ENCODE measurements around the gene NRP1.

NRP1 gene

GRCh38 chr10:33240258-33240657 lies 94.2 kb downstream of the NRP1 start:
- no peak for TF ChIP-seq RAD21 (IDR thresholded peaks at IDR 0.05; ENCODE audit: low read depth)
- no peak for TF ChIP-seq CREB1 (IDR thresholded peaks at IDR 0.05; ENCODE audit: low read depth)
- TF ChIP-seq FOXM1 (IDR thresholded peaks at IDR 0.05; ENCODE audit: borderline replicate concordance, low read depth), result no peak
- TF ChIP-seq TCF12 (IDR thresholded peaks at IDR 0.05; ENCODE audit: low read depth), result no peak
- TF ChIP-seq TEAD4 (IDR thresholded peaks at IDR 0.05), result no peak
- TF ChIP-seq TAF1 (IDR thresholded peaks at IDR 0.05; ENCODE audit: low read depth), result no peak
- no peak for TF ChIP-seq MAX (IDR thresholded peaks at IDR 0.05)
- TF ChIP-seq REST (IDR thresholded peaks at IDR 0.05; ENCODE audit: low read depth), result no peak
- TF ChIP-seq EP300 (IDR thresholded peaks at IDR 0.05; ENCODE audit: borderline replicate concordance), result no peak
- TF ChIP-seq USF1 (IDR thresholded peaks at IDR 0.05), result no peak
- no peak for TF ChIP-seq YY1 (IDR thresholded peaks at IDR 0.05; ENCODE audit: low read depth)
- no peak for TF ChIP-seq NFIC (IDR thresholded peaks at IDR 0.05)
- no peak for TF ChIP-seq ZBTB7A (IDR thresholded peaks at IDR 0.05; ENCODE audit: low read depth)
- no peak for TF ChIP-seq EGR1 (IDR thresholded peaks at IDR 0.05)
- no peak for TF ChIP-seq CEBPB (IDR thresholded peaks at IDR 0.05)

GRCh38 chr10:33239257-33239656 lies 95.2 kb downstream of the NRP1 start:
- TF ChIP-seq NFIC (IDR thresholded peaks at IDR 0.05) (no peak), USF1 (IDR thresholded peaks at IDR 0.05) (no peak), EP300 (IDR thresholded peaks at IDR 0.05; ENCODE audit: borderline replicate concordance) (no peak), ZBTB7A (IDR thresholded peaks at IDR 0.05; ENCODE audit: low read depth) (no peak), MAX (IDR thresholded peaks at IDR 0.05) (no peak), CREB1 (IDR thresholded peaks at IDR 0.05; ENCODE audit: low read depth) (no peak), EGR1 (IDR thresholded peaks at IDR 0.05) (no peak), TEAD4 (IDR thresholded peaks at IDR 0.05) (no peak), YY1 (IDR thresholded peaks at IDR 0.05; ENCODE audit: low read depth) (no peak), CEBPB (IDR thresholded peaks at IDR 0.05) (no peak)

GRCh38 chr10:33238643-33239042 lies 95.8 kb downstream of the NRP1 start:
- TF ChIP-seq YY1 (IDR thresholded peaks at IDR 0.05; ENCODE audit: low read depth), result no peak
- no peak for TF ChIP-seq EP300 (IDR thresholded peaks at IDR 0.05; ENCODE audit: borderline replicate concordance)
- no peak for TF ChIP-seq TCF12 (IDR thresholded peaks at IDR 0.05; ENCODE audit: low read depth)
- no peak for TF ChIP-seq RAD21 (IDR thresholded peaks at IDR 0.05; ENCODE audit: low read depth)
- no peak for TF ChIP-seq REST (IDR thresholded peaks at IDR 0.05; ENCODE audit: low read depth)
- TF ChIP-seq CEBPB (IDR thresholded peaks at IDR 0.05), result no peak
- TF ChIP-seq TAF1 (IDR thresholded peaks at IDR 0.05; ENCODE audit: low read depth), result no peak
- no peak for TF ChIP-seq CREB1 (IDR thresholded peaks at IDR 0.05; ENCODE audit: low read depth)
- no peak for TF ChIP-seq EGR1 (IDR thresholded peaks at IDR 0.05)
- no peak for TF ChIP-seq USF1 (IDR thresholded peaks at IDR 0.05)
- TF ChIP-seq ZBTB7A (IDR thresholded peaks at IDR 0.05; ENCODE audit: low read depth), result no peak
- TF ChIP-seq MAX (IDR thresholded peaks at IDR 0.05), result no peak
- TF ChIP-seq NFIC (IDR thresholded peaks at IDR 0.05), result no peak

GRCh38 chr10:33237736-33238624 lies 96.5 kb downstream of the NRP1 start:
- TF ChIP-seq FOXM1 (IDR thresholded peaks at IDR 0.05; ENCODE audit: borderline replicate concordance, low read depth) (no peak), YY1 (IDR thresholded peaks at IDR 0.05; ENCODE audit: low read depth) (no peak), ZBTB7A (IDR thresholded peaks at IDR 0.05; ENCODE audit: low read depth) (no peak), TEAD4 (IDR thresholded peaks at IDR 0.05) (peak; percentile 95), CREB1 (IDR thresholded peaks at IDR 0.05; ENCODE audit: low read depth) (no peak), USF1 (IDR thresholded peaks at IDR 0.05) (no peak), EP300 (IDR thresholded peaks at IDR 0.05; ENCODE audit: borderline replicate concordance) (peak; percentile 54; the same call in 1 of the 2 replicates), TAF1 (IDR thresholded peaks at IDR 0.05; ENCODE audit: low read depth) (no peak), MAX (IDR thresholded peaks at IDR 0.05) (no peak), TCF12 (IDR thresholded peaks at IDR 0.05; ENCODE audit: low read depth) (peak; percentile 60; the same call in 1 of the 2 replicates), REST (IDR thresholded peaks at IDR 0.05; ENCODE audit: low read depth) (no peak)
